ENCODE results near the gene SEC61B. TPM values are rescaled to one million over a fixed set of nuclear protein-coding genes. Genes with fewer than 3 reads are reported as not detected.

The SEC61B gene
- 10 to 100 TPM; 83.4 to 84.2 TPM for total RNA-seq
- polyA plus RNA-seq (2013, experiment 1 of 2): 126 TPM
- 110 TPM for polyA plus RNA-seq (2013, experiment 2 of 2)
- 20.0 to 131 (median 43.5) reads per million in 172 experiments for total RNA-seq

DNA sequence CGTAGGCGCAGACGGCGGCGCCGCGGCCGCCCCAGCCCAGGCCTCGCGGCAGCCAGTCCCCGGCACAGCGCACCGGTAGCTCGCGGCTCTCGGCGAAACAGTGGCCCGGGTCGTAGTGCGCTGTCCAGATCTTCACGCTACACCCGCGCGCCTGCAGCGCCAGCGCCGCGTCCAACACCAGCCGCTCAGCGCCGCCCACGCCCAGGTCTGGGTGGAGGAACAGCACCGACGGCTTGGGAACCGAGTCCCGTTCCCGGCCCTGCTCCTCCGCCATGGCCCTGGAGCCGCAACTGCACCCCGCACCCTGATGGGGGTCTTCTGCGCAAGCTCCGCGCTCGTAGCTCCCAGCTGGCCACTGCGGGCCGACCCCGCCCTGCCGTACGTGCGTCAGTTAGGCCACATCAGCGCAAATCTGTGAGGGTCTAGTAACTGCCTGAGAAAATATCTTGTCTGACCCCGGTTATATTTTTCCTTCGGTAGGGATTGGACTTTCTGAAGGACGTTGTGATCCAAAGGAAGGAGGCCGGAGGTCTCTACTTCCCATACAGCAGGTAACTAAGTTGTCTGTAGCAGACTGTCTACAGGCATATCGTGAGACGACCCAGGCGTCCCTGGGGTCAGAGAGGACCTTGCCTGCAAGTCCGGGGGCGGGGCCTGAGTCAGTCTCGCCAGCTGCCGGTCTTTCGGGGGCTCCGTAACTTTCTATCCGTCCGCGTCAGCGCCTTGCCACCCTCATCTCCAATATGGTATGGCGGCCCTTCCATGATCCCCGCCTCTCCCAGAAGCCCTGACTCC lies at the start of gene SEC61B, which contains the start of gene ALG2:
Gene SEC61B, plus strand, starts transcription at position 662 of the 795 bp plus-strand sequence. Its CDS starts 82 bp downstream, at position 744.
Gene ALG2, minus strand, starts transcription at position 322 of the 795 bp plus-strand sequence. Its CDS starts 48 bp downstream, at position 274.
- peak within 1 kb of the TSS; percentile 98 for H3K4me3 Mint-ChIP-seq
- CTCF ChIA-PET: interaction anchor here (2.5 kb wide), 1 partner anchor 10 kb away, joined by 19 read pairs; no protein-coding TSS in a partner anchor
- TF ChIP-seq, protein P1, sequence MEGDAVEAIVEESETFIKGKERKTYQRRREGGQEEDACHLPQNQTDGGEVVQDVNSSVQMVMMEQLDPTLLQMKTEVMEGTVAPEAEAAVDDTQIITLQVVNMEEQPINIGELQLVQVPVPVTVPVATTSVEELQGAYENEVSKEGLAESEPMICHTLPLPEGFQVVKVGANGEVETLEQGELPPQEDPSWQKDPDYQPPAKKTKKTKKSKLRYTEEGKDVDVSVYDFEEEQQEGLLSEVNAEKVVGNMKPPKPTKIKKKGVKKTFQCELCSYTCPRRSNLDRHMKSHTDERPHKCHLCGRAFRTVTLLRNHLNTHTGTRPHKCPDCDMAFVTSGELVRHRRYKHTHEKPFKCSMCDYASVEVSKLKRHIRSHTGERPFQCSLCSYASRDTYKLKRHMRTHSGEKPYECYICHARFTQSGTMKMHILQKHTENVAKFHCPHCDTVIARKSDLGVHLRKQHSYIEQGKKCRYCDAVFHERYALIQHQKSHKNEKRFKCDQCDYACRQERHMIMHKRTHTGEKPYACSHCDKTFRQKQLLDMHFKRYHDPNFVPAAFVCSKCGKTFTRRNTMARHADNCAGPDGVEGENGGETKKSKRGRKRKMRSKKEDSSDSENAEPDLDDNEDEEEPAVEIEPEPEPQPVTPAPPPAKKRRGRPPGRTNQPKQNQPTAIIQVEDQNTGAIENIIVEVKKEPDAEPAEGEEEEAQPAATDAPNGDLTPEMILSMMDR (IDR thresholded peaks at IDR 0.05): no peak
- H3K27me3 Mint-ChIP-seq: no peaks in the 10 kb centered on the region
- H3K9me3 Mint-ChIP-seq: no peaks in the 10 kb centered on the region
- peaks cover 87% of the 10 kb centered on the region for H3K36me3 Mint-ChIP-seq (ENCODE audit: low read depth)
- ATAC-seq (ENCODE audit: poor library complexity): peak; percentile 84
- POLR2A ChIA-PET: interaction anchor here (0.6 to 2.7 kb wide), 15 partner anchors 10 to 1589 kb away, joined by 3 to 19 read pairs (median 4); partner anchors contain the start of genes NCBP1, NR4A3, TBC1D2 and TSTD2
- Histone ChIP-seq H3K27ac (ENCODE audit: low read depth in 1 of 2, low read length in 2 of 2) (peak within 1 kb of the TSS; percentile 89 to 95), H3K9me3 (ENCODE audit: control insufficient read depth in 1 of 2, insufficient read depth in 1 of 2, low read length in 2 of 2) (no peaks in the 10 kb centered on the region), H3K4me3 (ENCODE audit: low read length) (peak within 1 kb of the TSS; percentile 91), H3K27me3 (ENCODE audit: control insufficient read depth in 1 of 2, insufficient read depth in 2 of 2, low read length in 2 of 2) (no peaks in the 10 kb centered on the region), H3K36me3 (ENCODE audit: insufficient read depth, low read length) (peaks cover 41% of the 10 kb centered on the region), H3K4me1 (ENCODE audit: insufficient read depth, low read length) (peaks cover 33% of the 10 kb centered on the region)
- H3K4me1 Mint-ChIP-seq (ENCODE audit: low read depth): peaks cover 81% of the 10 kb centered on the region
- intact Hi-C loops (cut with DNase I, micrococcal nuclease): loop anchor here (2.0 to 5.0 kb wide), 8 partner anchors 35 to 1375 kb away; partner anchors contain the start of genes ANKS6 (in 1 of the 2), ERP44 (in 1 of the 2), INVS (in 1 of the 2) and STX17 (in 1 of the 2)
- DNase-seq: peak; percentile 87 to 96 (median 90)
- H3K27ac Mint-ChIP-seq: peak within 1 kb of the TSS; percentile 99

DNA sequence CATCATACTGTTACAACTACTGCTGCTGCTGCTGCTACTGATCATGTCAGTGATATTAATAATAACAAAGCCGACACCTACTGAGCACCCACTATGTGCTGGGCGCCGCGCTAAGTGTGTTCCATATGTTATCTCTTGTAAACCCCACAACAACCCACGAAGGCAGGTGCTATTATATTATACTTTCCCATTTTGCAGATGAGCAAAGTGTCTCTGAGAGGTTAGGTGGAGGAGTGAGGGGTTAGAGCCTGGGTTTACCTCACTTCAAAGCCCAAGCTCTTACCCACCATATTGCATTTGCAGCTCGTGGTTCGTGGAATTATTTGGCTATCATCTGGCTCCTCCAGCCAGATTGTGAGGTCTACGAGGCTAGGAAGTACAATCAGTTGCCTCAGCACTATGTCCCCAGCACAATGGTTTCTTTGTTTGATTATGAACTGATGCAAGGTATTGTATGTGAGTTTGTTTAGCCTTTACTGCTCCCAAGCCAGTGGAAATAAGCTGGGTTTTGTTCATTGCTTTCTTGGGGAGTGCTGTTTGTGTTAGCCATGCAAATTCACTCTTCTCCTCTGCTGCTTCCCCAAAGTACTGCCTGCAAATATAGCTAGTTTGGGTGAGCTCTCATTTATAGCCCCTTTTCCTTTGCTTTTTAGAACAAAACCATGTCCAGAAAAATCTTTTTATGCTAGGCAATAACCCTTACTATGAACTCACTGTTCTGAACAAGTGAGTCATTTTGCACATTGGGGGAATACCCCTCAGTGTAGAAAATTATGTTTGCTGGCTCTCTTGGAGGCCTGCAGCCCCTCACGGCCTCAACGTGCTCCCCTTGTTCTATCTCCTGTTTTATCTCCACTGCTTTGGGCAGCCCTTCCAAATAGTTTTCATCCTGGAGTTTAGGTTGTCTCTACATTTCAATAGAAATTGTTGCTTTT lies 48.2 kb upstream of the SEC61B start:
- ATAC-seq (ENCODE audit: poor library complexity): no peak
- no peaks in the 10 kb centered on the region for H3K4me1 Mint-ChIP-seq (ENCODE audit: low read depth)
- Histone ChIP-seq H3K4me3 (ENCODE audit: low read length) (no peak overlapping the region), H3K36me3 (ENCODE audit: insufficient read depth, low read length) (no peaks in the 10 kb centered on the region), H3K27ac (ENCODE audit: low read depth in 1 of 2, low read length in 2 of 2) (no peak overlapping the region), H3K27me3 (ENCODE audit: control insufficient read depth in 1 of 2, insufficient read depth in 2 of 2, low read length in 2 of 2) (no peaks in the 10 kb centered on the region), H3K9me3 (ENCODE audit: control insufficient read depth in 1 of 2, insufficient read depth in 1 of 2, low read length in 2 of 2) (no peaks in the 10 kb centered on the region), H3K4me1 (ENCODE audit: insufficient read depth, low read length) (no peaks in the 10 kb centered on the region)
- intact Hi-C loops (cut with DNase I, micrococcal nuclease): no loop called here
- ChIA-PET POLR2A (no interaction called here), CTCF (no interaction called here)
- no peaks in the 10 kb centered on the region for H3K36me3 Mint-ChIP-seq (ENCODE audit: low read depth)
- DNase-seq: no peak
- H3K27ac Mint-ChIP-seq: no peak overlapping the region
- peaks cover 8% of the 10 kb centered on the region for H3K27me3 Mint-ChIP-seq
- H3K9me3 Mint-ChIP-seq: no peaks in the 10 kb centered on the region
- H3K4me3 Mint-ChIP-seq: no peak overlapping the region
- TF ChIP-seq, protein P1 (IDR thresholded peaks at IDR 0.05): no peak

DNA sequence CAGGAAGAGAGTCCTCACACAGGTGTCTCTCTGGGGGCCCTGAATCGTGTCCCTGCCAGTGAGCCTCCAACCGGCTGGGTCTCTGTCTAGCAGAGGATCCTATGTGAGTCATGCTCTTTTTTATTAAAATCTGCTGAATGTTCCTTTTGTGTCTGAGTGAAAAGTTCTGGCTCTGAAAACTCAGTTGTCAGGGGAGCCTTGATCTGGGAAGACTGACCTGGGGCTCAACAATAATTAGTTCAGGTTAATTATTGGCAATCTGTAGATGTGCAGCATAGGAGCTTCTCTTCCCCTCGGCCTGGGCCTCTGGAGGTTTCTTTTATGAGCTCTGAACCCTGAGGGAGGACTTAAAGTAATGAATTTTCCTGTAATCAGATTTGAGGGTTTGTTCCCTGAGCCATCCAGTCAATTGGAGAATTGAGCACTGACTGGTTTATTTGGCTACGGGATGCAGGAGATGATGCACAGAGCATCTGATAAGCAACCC lies 45.5 kb upstream of the SEC61B start:
- TF ChIP-seq, protein P1 (IDR thresholded peaks at IDR 0.05): no peak
- intact Hi-C loops (cut with DNase I, micrococcal nuclease): no loop called here
- H3K36me3 ChIP-seq (ENCODE audit: insufficient read depth, low read length): no peaks in the 10 kb centered on the region
- no peak for DNase-seq
- no peak overlapping the region for H3K4me3 ChIP-seq (ENCODE audit: low read length)
- Mint-ChIP-seq H3K9me3 (no peaks in the 10 kb centered on the region), H3K27ac (no peak overlapping the region), H3K4me1 (ENCODE audit: low read depth) (peaks cover 1% of the 10 kb centered on the region), H3K4me3 (no peak overlapping the region), H3K36me3 (ENCODE audit: low read depth) (no peaks in the 10 kb centered on the region), H3K27me3 (peaks cover 6% of the 10 kb centered on the region)
- CTCF ChIA-PET: no interaction called here
- H3K4me1 ChIP-seq (ENCODE audit: insufficient read depth, low read length): no peaks in the 10 kb centered on the region
- no peaks in the 10 kb centered on the region for H3K9me3 ChIP-seq (ENCODE audit: control insufficient read depth in 1 of 2, insufficient read depth in 1 of 2, low read length in 2 of 2)
- POLR2A ChIA-PET: no interaction called here
- H3K27ac ChIP-seq (ENCODE audit: low read depth in 1 of 2, low read length in 2 of 2): no peak overlapping the region
- no peak for ATAC-seq (ENCODE audit: poor library complexity)
- no peaks in the 10 kb centered on the region for H3K27me3 ChIP-seq (ENCODE audit: control insufficient read depth in 1 of 2, insufficient read depth in 2 of 2, low read length in 2 of 2)

All from CD4-positive, alpha-beta T cell (primary cell).